Stimulated activated CD8-positive, alpha-beta memory T cell treated with anti-CD3 and anti-CD28 coated beads, Interleukin-2, amount 100 ng/mL, for 48 hours (primary cell): ENCODE data around the gene RALGPS1.

Experiments used
- DNase-seq, 2 donors: peaks; one replicate each; pipeline ENCODE4 v3.0.0-alpha.2; 2020; ENCODE audit warnings: low read depth in 2 of 2

Gene RALGPS1

DNA sequence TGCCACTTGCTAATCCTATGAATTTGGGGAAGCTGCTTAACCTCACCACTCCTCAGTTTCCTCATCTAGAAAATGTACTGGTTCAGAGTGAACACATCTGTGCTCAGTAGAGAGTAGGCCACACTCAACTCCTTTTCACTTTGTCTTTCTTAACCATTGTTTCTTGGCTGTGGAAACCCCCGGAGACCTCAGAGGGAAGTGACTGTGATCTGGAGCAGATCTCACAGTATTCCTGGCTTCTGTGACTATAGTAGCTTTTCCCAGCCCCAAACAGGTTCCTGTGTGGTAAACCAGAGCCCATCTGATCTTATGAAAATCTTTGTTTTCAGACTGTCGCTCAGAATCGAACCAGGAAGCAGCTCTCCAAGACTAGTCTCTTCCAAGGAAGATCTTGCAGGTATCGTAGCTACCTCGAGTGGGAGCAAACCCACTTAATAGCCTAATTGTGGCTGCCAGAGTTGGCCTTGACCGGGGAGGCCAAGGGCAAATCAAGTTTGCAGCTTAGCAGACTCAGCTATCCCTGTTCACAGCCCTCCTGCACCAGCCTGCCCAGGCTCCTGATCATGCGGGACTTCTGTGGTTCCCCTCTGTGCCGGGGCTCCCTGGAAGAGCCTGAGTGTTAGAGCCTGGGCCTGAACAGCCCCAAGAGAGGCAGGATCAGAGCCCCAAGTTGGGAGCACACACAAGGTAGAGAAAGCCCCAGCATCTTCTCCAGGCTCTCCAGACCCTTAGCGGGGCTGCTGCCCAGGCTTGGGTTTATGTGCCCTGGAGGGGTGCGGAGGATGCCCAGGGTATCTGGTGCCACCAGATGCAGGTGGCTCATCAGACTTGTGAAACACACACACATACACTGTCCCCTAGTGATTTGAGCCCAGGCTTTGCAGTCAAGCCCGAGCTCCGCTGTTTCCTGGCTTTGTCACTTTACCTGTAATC, 260.1 kb downstream of the RALGPS1 start:
- no peak for DNase-seq

DNA sequence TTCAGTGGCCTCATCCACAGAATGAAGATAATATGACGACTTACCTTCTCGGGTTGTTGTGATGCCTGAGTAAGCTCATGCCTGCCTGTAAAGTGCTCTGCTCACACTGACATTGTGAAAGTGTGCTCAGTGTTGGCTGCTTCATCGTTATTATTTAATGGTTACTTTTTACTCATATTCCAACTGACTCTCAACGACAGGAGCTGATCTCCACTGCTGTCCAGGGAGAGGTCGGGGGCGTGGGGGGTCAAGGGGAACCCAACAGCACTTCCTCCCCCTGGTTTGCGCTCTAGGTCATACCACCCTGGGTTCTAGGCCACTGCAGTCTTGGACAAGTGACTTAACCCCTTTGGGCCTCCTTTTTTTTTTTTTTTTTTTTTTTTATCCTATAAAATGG, 260.7 kb downstream of the RALGPS1 start:
- no peak for DNase-seq

DNA sequence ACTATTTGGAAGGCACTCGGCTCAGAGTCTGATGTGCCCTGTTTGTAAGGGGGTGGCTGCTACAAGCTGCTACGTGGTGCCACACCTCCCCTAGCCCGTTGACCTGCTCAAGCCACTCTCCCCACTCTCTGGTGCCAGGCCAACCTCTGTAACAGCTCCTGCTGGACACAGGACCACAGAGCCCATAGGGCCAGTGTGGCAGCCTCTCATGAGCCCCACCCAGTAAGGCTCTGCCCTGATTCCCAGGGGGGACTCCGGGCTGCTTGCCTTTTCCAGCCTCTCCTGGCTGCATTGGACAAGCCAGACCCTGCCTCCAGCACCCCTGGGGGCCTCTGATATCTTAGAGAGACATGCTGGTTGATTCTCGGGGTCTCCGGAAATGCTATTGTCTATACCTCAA, 261.2 kb downstream of the RALGPS1 start:
- DNase-seq = no peak

DNA sequence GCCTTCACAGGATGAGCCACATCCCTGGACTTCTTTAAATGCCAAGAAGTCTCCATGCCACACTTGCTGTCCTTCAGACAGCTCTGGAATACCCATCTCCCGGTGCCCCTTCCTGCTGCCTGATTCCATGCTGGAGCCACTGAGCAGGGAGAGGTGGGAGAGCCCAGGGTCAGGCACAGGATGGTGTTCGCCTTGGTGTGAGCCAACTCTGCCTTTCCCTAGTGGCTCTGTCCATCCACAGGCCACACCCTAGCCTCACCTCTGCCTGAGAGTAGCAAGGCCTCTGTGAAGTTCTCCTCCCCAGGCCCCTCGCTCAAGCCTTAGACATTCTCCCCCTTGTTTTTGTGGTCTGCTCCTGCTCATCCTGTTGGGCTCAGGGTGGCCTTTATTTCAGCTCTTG, 262.0 kb downstream of the RALGPS1 start:
- no peak for DNase-seq

DNA sequence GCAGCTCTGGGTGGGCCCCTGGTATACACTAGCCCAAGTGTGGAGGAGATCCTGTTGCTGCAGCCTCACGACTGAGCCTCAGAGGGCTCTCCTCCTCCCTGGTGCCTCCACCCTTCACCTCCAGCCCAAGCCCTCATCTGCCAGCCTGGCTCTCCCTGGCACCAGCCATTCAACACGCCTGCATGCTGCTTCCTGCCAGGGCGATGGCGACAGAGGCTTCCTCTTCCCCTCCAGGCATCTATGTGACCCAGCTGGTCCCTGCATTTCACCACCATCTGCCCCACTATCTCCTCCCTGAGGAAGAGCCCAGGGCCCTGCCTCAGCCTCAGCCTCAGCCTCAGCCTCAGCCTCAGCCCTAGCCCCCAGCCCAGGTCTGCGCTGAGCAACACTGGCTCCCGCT, 262.6 kb downstream of the RALGPS1 start:
- no peak for DNase-seq

DNA sequence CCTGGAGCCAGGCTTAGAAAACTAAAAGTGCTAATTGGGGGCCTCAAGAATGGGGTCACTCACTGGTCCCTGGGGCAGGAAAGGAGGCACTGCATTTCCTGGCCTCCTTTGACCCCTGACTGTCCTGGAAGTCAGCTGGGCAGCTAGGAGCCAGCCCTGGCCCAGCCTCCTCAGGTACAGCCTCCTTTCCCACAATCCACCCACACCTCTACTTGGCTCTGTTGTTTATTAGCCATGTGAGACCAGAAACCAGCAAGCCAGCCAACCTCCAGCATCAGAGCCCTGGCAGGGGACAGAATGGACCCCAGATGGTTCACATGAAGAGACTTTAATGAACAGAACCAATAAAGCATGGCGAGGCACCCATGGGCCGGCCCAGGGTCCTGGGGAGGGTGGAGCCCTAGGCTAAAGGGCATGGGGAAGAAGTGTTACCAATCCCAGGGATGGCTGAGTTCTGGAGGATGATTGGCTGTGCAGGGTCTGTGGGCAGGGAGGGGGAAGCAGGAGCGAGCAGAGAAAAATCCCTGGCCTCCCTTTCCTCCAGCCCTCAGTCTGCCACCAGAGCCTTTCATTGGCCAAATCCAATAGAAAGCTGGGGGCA, 263.2 kb downstream of the RALGPS1 start:
- no peak for DNase-seq

DNA sequence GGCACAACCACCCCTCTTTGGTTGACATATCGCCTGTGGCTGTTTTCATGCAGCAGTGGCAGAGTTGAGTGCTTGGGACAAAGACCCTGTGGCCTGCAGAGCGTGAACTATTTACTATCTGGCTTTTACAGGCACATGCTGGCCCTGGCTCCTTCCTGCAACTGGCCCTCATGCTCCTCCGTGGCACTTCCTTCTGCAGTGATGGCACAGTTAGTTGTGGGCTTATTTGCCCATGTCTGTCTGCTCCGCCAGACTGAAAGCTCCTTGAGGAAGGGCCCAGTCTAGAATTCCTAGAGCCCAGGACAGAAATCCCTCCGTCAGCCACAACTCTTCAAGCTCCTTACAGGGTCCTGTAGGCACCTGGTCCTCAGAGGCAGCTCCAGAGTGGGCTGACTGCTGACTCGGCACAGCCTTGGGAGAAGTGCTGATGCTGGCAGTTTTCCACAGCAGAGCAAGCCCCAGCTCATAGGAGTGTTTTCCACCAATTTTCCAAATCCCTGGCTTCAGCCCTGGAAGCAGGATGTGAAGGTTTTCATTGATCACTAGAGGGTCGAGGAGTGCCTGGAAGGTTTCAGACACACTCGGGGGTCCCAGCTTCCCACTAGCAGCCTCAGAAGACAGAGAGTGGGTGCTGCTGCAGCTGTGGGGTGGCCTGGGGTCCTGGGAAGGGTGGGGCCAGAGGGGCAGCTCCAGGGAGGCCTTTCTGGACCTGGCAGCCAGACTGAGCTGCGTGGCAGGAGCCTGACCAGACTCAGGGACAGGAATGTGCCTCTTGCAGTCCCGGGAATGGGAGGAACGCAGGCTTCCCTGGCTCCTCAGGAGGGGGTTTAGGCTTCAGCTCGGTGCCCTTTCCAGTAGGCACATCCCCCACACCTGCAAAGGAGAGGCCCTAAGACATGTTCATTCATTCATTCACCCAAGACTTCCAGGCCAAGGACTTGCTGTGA, 264.4 kb downstream of the RALGPS1 start:
- DNase-seq = no peak

DNA sequence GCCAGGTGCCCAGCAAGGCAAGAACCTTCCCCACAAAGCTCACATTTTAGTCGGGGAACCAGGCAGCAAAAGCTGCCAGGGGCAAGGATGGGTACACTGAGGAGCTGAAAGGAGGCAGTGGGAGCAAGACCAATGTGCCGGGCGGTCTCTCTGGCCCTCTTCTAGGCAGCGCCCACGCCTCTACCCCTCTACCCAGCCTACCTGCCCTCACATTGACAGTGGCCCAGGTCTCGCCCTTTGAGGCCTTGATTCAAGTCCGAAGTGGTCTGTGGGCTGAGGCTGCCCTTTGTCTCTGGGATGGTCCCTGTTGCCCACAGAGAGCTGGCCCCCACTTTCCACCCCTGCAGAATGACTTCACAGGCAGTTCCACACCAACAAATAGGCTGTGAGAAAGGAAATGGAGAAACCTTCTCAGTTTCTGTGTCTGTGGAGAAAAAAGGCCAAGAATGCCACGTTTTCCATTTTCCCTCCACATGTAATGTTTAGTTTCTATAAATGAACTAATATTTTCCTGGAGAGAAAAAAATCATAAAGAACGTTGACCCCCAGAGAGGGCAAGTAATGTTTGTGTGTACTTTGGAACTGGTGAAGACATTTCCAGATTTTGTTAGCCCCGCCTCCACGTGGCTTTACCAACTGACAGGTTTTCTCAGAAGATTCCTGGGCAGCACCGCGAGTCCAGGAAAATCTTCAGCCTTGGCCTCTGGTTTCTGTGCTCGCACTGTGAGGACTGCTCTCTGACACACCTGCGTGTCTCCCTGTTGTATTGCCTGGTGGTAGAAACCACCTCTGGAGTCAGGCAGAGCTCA, 265.3 kb downstream of the RALGPS1 start:
- DNase-seq = no peak

DNA sequence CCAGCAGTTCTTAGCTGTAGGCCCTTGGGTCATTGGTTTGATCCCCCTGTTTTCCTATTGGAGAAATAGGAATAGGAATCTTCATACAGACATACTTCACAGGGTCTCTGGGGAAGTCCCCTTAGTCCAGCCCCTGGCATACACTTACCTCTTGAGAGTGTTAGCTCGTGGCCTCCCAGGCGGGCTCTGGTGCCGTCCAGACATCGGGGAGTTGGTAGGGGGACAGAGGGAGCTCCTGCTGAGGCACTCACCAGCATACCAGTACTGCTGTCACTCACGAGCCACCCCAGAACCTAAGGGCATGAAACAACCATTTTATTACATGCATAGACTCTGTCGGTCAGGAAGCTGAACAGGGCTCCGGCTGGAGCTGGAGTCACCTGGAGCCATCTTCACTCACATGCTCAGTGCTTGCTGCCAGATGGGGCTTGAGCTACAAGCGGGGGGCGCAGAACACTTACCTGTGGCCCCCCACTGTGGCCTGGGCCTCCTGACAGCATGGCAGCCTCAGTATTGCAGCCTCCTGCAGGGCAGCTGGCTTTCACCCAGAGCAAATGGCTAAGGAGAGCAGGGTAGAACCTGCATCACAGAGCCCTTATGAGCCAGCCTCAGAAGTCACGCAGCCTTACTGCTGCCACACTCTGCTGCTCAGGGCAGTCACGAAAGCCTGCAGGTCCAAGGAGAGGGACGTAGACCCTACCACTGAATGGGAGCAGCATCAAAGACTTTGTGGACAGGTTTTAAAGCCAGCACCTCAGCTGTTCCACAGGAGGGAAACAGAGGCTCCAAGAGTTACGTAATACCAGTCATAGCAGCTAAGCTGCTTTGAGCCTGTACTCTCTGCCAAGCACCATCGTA, 266.1 kb downstream of the RALGPS1 start:
- no peak for DNase-seq

DNA sequence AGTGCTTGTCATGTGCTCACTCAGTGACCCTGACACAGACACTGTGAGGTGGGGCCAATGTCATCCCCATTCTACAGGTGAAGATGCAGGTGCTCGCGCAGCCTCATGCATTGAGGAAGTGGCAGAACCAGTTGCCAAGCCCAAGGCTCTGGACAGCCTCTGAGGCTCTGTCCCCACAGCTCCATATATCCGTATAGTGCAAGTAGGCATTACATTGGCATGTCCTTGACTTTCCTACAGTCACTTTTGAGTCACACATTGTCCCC, 266.7 kb downstream of the RALGPS1 start:
- no peak for DNase-seq

DNA sequence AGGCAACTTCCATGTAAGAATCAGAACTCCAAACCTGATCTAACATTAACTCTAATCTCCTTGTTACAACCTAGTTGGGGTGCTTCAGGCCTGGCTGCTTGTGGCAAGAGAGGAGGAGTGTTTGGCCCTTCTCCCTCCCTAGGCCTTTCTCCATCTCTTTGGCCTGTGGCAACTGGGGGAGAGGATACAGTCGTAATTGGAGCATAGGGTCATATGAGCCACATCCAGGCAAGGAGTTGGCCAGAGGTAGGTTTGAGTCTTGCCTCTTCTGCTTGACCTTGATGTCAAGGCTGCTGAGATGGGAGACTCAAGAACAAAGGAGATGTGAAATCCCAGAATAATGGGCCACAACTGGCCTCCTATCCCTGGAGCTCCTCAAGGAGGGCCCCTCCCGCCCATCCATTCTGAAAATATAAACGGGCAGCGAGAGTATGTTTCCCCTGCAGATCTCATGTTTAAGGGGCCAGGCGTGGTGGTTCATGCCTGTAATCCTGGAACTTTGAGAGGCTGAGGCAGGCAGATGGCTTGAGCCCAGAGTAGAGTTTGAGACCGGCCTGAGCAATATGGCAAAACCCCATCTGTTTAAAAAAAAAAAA, 267.1 kb downstream of the RALGPS1 start:
- no peak for DNase-seq

DNA sequence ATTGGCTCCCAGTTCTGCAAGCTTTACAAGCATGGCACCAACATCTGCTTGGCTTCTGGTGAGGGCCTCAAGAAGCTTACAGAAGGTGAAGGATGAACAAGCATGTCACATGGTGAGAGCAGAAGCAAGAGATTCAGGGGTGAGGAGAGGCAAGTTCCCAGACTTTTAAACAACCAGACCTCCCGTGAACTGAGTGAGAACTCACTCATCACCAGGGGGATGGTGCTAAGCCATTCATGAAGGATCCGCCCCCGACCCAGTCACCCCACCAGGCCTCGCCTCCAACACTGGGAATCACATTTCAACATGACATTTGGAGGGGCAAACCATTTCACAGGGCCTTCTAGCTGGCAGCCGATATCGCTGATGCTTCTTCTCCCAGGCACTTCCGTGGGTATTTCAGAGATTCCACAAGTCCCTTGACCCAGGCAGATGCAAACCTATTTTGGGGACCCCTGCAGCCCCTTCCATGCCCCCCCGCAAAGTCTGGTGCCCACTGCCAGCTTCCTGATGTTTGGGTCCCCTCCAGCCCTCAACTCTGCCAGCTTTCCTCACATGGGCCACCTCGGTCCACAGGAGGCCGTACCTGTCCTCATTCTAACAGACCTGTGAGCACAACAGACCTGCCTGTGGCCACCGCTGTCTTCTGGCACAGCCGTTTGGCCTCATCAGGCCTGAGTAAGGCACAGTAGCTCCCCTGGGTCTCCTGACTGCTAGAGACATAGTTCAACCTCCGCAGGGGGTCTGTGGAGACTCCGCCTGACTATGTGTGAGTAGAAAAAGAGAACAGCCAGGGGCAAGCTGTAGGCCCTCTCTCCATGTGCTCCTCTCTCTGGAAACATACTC, 268.5 kb downstream of the RALGPS1 start:
- no peak for DNase-seq

DNA sequence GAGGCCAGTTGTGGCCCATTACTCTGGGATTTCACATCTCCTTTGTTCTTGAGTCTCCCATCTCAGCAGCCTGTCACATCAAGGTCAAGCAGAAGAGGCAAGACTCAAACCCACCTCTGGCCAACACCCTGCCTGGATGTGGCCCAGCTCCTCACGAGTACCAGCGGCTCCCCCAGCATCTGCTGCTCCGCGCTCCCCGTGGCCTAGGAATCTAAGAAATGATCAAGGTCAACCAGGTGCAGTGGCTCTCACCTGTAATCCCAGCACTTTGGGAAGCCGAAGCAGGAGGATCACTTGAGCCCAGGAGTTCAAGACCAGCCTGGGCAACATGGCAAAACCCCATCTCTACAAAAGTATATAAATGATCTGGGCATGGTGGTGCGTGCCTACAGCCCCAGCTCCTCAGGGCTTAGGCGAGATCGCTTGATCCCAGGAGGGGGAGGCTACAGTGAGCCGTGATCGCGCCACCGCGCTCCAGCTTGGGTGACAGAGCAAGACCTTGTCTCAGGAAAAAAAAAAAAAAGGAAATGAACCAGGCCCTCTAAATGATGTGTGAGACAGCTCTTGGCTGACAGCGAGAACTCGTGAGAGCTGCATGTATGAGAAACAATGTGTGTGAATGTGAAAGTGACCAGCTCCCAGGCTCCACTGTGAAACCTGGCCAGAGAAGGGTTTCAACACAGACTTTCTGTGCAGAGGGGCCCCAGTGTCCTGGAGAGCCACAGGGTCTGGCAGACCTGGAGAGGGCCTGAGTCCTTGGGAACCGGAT, 269.4 kb downstream of the RALGPS1 start:
- no peak for DNase-seq

DNA sequence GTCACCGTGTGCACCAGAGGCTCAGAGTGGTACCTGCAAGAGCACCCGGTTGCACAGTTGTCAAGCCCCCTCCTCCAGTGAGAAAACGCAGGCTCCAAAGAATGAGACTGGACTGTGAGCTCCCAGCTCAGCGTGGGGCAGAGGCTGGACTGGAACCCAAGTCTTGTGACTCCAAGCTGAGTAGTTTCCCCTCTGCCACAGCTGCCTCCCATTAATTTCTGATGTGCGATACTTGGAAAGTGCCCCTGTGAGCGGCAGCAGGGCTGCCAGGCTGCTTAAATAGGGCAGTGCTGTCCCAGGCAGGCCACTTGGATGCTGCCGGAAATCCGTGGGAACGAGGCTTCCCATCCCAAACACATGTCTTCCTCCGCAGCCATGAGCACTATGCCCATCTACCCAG, 270.1 kb downstream of the RALGPS1 start:
- no peak for DNase-seq

DNA sequence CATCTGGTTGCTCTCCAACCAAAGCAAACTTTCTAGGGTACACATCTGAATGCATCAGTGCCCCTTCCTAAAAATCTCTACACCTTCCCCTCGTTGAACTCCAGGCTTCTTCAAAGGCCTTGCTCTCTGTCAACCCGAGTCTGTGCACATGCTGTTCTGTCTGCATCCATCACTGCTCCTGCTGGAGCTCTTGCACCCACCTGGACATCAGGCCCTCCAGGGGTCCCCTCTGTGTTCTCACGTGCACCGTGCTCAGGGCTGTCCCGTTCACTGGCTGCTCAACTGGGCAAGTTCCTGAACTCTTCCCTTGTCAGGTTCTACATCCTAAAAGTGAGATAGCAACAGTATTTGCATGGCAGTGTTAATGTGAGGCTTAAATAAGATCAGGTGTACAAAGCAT, 270.6 kb downstream of the RALGPS1 start:
- no peak for DNase-seq

DNA sequence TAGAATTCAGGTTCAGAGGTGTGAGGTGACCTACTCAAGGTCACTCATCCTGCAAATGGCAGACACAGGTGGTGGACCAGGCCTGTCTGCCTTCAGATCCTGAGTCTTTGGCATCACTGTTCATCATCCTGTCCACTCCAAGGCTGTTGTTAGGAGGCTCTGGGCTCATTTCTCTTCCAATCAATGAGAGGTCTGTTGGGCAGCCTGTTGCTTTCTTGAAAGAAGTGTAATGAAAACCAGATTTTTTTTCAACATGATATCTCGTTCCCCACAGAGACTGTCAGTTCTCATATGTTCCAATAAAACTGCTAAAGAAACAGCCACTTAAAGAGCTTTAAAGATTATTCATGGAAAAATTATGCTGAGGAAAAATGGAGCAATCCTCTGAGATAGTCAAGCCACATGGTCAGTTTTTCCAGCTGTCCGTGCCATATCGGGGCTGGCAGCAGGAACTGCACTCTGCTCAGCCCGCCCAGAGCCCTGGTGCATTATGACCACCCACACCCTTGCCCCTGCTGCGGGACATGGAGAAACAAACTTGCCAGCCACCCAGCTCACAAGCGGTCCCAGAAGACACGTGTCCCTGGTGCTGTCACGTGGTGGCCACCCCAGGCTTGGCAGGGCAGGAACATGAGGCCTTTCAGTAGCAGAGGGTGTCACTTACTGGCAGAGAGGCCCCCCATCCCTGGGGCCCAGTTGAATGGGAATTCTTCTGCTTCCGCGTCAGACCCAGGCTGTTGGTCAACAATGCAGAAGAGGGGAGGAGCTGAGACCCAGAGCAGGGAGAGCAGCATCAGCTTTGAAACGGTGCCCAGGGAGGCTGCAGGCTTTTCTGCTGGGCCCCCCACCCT, 271.6 kb downstream of the RALGPS1 start:
- no peak for DNase-seq

DNA sequence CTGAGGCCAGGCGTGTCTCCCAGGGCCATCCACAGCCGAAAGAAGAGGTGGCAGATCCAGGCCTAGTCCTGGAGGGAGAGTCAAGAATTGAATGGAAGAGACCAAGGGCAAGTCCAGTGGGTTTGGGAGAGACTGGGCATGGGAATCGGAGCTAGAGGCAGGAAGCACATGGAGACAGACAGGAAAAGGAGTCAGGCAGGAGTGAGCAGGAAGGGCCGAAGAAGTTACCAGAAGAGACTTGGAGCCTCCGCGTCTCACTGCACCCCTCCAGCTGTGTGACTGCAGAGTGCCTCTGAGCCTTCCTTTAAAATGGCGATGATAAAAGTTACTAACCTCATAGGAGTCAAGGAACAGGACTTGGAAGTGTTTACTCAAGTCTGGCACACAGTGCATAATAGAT, 272.2 kb downstream of the RALGPS1 start:
- no peak for DNase-seq
